SK-N-SH (cell line): Measurements from ENCODE around the gene RBM47.
A peak's percentile ranks its signal among the peaks of the same experiment; 100 is the strongest.

ENCODE experiments used
- CHD2 ChIP-seq: fragments of 150-350 bp; IDR thresholded peaks from 2 replicates; pipeline ENCODE4 v1.6.1; 2018; ENCODE audit warnings: low read length; ENCODE audit not compliant: partially characterized antibody
- MXI1 ChIP-seq: IDR thresholded peaks from 2 replicates; pipeline ENCODE4 v1.6.1; 2012; ENCODE audit warnings: mild to moderate bottlenecking, low read depth, low read length, improper control_type of control experiment
- POLR2AphosphoS5 ChIP-seq: IDR thresholded peaks from 2 replicates; pipeline ENCODE4 v1.6.1; 2012; ENCODE audit warnings: low read depth, low read length
- RAD21 ChIP-seq: IDR thresholded peaks from 2 replicates; pipeline ENCODE4 v1.6.1; 2012; ENCODE audit warnings: mild to moderate bottlenecking, low read length
- YY1 ChIP-seq: IDR thresholded peaks from 2 replicates; pipeline ENCODE4 v1.4.0; 2012; ENCODE audit warnings: low read depth, mild to moderate bottlenecking
- TF ChIP-seq, protein P1 (sequence below): fragments of 200-600 bp; sonication (generic); IDR thresholded peaks from 2 replicates; pipeline ENCODE4 v1.6.1; 2017; ENCODE audit warnings: antibody characterized with exemption, mild to moderate bottlenecking, moderate library complexity
- TF ChIP-seq, protein P2 (sequence below): IDR thresholded peaks from 2 replicates; pipeline ENCODE4 v1.6.1; 2012; ENCODE audit warnings: mild to moderate bottlenecking, low read depth, low read length, moderate library complexity
- TF ChIP-seq, protein P3 (sequence below): IDR thresholded peaks from 2 replicates; pipeline ENCODE4 v1.4.0; 2012; ENCODE audit warnings: low read depth, borderline replicate concordance
- TF ChIP-seq, protein P4 (sequence below): IDR thresholded peaks from 2 replicates; pipeline ENCODE4 v1.4.0; 2012; ENCODE audit warnings: low read depth

DNA sequence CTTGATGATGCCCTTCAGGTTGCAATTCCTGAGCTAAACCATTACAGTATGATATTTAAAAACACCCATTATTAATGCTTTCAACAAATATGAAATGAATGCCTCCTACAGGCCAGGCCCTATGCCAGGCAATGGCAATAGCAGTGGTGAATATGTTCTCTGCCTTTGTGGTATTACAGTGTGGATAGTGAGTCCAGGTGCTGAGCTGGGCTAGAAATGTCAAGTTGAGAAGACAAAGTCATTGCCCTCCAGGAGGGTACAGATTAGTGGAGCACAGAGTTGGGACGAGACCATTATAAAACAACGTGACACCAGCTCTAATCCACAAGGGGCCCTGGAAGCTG is 81.9 kb downstream of the RBM47 start:
- TF ChIP-seq MXI1 (no peak), CHD2 (no peak), RAD21 (no peak), YY1 (no peak), POLR2AphosphoS5 (no peak)
- TF ChIP-seq, protein P1, sequence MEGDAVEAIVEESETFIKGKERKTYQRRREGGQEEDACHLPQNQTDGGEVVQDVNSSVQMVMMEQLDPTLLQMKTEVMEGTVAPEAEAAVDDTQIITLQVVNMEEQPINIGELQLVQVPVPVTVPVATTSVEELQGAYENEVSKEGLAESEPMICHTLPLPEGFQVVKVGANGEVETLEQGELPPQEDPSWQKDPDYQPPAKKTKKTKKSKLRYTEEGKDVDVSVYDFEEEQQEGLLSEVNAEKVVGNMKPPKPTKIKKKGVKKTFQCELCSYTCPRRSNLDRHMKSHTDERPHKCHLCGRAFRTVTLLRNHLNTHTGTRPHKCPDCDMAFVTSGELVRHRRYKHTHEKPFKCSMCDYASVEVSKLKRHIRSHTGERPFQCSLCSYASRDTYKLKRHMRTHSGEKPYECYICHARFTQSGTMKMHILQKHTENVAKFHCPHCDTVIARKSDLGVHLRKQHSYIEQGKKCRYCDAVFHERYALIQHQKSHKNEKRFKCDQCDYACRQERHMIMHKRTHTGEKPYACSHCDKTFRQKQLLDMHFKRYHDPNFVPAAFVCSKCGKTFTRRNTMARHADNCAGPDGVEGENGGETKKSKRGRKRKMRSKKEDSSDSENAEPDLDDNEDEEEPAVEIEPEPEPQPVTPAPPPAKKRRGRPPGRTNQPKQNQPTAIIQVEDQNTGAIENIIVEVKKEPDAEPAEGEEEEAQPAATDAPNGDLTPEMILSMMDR: peak; percentile 30
- TF ChIP-seq, protein P2, sequence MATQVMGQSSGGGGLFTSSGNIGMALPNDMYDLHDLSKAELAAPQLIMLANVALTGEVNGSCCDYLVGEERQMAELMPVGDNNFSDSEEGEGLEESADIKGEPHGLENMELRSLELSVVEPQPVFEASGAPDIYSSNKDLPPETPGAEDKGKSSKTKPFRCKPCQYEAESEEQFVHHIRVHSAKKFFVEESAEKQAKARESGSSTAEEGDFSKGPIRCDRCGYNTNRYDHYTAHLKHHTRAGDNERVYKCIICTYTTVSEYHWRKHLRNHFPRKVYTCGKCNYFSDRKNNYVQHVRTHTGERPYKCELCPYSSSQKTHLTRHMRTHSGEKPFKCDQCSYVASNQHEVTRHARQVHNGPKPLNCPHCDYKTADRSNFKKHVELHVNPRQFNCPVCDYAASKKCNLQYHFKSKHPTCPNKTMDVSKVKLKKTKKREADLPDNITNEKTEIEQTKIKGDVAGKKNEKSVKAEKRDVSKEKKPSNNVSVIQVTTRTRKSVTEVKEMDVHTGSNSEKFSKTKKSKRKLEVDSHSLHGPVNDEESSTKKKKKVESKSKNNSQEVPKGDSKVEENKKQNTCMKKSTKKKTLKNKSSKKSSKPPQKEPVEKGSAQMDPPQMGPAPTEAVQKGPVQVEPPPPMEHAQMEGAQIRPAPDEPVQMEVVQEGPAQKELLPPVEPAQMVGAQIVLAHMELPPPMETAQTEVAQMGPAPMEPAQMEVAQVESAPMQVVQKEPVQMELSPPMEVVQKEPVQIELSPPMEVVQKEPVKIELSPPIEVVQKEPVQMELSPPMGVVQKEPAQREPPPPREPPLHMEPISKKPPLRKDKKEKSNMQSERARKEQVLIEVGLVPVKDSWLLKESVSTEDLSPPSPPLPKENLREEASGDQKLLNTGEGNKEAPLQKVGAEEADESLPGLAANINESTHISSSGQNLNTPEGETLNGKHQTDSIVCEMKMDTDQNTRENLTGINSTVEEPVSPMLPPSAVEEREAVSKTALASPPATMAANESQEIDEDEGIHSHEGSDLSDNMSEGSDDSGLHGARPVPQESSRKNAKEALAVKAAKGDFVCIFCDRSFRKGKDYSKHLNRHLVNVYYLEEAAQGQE: no peak
- TF ChIP-seq, protein P3, sequence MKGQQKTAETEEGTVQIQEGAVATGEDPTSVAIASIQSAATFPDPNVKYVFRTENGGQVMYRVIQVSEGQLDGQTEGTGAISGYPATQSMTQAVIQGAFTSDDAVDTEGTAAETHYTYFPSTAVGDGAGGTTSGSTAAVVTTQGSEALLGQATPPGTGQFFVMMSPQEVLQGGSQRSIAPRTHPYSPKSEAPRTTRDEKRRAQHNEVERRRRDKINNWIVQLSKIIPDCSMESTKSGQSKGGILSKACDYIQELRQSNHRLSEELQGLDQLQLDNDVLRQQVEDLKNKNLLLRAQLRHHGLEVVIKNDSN: no peak
- TF ChIP-seq, protein P4, sequence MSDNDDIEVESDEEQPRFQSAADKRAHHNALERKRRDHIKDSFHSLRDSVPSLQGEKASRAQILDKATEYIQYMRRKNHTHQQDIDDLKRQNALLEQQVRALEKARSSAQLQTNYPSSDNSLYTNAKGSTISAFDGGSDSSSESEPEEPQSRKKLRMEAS: 0 out of 2 replicates have a peak, but pooled peaks have one; percentile 7
